GM12891 (cell line): ENCODE results near the gene HOXA3.

Experiments used
- DNase-seq: peaks from one replicate; pipeline ENCODE4 v3.0.0; 2011; ENCODE audit warnings: low spot score; ENCODE audit not compliant: insufficient read length
- FAIRE-seq: peaks from 2 replicates; lab custom pipeline; 2011; peaks lifted over from hg19 to GRCh38; lab: Jason Lieb, UNC
- PAX5 ChIP-seq: IDR thresholded peaks from 2 replicates; pipeline ENCODE4 v1.6.1; 2011; ENCODE audit warnings: low read length, moderate library complexity, mild to moderate bottlenecking; ENCODE audit not compliant: insufficient read depth, severe bottlenecking
- POLR2A ChIP-seq: IDR thresholded peaks from 2 replicates; pipeline ENCODE4 v1.6.1; 2011; ENCODE audit warnings: low read depth, low read length, control low read depth
- POLR2AphosphoS5 ChIP-seq: IDR thresholded peaks from 2 replicates; pipeline ENCODE4 v1.6.1; 2011; ENCODE audit warnings: low read depth, low read length, control low read depth
- POU2F2 ChIP-seq: IDR thresholded peaks from 2 replicates; pipeline ENCODE4 v1.6.1; 2011; ENCODE audit warnings: low read depth, mild to moderate bottlenecking, control low read depth, low read length, moderate library complexity
- SPI1 ChIP-seq: IDR thresholded peaks from 2 replicates; pipeline ENCODE4 v1.6.1; 2011; ENCODE audit warnings: low read depth, low read length, control low read depth
- TAF1 ChIP-seq: IDR thresholded peaks from 2 replicates; pipeline ENCODE4 v1.6.1; 2011; ENCODE audit warnings: low read depth, low read length, control low read depth

Gene HOXA3

DNA sequence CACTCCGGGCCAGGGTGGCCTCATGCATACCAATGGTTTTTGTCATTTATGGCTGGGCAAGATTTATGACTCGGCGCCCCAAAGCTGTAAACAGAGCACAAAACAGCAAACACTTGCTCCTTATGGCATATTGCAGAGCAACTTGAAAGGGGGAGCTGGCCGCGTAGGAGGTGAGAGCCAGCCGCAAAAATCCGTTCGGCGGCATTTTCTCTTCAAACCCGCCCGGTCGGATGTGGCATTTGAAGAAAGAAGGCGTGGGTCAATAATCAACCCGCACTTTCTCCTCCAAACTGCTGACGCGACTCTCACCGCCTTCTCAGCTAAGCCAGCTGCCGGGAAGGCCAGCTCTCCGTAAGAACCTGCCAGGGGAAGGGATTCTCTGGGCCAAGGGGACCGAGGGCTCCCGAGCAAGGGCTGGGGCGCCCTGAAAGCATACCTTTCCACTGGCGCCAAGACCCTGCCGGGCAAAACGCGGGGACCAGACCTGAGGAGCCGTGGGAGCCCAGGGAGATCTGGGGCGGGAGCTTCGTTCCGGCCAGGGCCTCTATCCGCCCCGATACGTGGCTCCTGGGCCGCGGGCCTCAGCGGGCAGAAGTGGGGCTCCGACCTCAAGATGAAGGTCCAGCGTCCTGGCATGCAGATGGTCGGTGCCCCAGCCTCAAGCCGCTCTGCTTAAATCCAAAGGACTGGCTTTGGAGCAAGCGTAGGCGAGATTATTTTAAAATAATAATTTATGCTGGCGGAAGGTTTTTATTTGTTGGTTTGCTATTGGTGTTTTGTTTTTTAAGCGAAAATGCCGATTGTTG is 37.0 kb downstream of the HOXA3 start:
- TF ChIP-seq POU2F2, result no peak
- DNase-seq (no peak), FAIRE-seq (no peak)

GRCh38 chr7:27114881-27115220 is 37.5 kb downstream of the HOXA3 start:
- FAIRE-seq (no peak), DNase-seq (no peak)
- TF ChIP-seq SPI1 (no peak), TAF1 (no peak)

DNA sequence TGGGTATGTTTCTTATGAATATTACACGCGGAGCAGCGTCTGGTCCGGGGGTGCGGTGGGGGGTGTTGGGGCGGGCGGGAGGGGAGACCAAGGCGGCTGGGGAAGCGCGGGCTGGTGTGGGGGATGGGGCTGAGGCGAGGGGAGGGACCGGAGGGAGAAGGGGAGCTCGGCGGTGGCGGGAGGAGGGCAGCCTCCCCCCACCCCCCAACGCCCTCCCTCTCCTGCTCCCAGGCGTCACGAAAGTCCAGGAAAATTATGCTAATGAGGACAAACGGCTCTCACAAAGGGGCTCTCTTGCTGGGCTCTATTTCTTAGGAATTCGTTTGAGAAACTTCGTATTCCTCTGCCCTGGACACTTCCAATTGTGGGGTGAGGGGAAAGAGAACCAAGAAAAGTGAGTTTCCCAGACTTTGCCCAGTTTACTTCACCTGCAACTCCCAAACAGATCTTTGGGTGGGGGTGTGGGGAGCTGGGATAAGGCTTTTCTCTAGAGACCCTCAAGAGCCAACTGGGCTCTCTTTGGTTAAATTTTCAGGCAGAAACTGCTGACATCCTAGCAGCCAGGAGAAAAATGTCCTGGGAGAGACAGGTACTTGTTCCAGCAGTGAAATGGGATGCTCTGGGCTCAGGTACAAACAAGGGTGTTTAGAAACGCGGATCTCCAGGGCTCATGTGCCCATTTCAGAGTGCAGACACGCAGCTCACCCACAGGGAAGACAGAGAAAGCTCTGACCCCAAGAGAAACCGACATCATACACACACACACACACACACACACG is 38.2 kb downstream of the HOXA3 start:
- no peak for FAIRE-seq
- DNase-seq, result no peak
- TF ChIP-seq POLR2A (no peak), POU2F2 (no peak), SPI1 (no peak), PAX5 (no peak), TAF1 (no peak), POLR2AphosphoS5 (no peak)

DNA sequence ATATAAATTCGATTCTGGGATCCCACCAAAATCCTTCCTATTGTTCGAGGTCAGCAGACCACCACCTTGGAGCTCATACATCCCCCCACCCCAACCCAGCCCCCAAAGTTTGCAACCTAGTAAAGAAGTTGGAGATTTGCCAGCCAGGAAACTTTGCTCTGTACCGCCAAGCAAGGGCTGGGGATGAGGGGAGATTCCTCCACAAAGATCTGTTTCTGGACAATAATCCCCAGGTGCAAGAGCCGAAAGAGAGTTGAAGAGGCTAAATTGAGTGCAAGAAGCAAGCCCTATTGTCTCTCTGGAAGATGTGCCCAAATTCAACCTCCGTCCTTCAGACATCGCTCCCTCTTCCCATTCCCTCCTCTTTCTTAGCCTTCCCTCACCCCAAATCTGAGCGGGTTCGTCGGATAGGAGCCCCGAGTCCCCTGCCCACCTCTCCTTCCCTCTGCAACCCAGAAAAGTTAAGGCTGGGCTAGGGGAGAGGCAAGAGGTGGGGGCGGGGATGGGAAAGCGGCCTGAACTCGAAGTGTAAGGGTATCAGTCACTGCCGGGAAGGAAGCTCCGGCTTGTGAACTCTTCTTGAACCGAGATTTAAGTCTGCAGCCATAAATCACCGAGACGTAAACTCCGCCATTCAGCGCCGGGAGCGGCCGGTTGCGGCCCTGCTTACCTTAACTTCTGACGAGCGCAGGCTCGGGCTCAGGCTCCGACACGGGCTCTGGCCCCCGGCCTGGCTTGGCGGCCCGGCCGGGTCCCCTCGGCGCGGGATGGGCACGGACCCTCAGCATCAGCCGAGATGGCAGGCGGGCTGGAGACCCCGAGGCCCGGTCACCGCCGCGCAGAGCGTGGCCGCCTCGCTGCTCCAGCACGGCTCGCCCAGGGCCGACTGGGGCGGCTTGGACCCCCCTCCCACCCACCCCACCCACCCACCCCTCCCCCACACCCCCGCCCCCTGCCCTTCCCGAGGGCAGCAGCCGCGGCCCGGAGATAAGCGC is 39.1 kb downstream of the HOXA3 start:
- FAIRE-seq (no peak), DNase-seq (no peak)
- no peak for TF ChIP-seq POU2F2
- no peak for TF ChIP-seq SPI1
- TF ChIP-seq PAX5, result no peak
- no peak for TF ChIP-seq POLR2A
- TF ChIP-seq POLR2AphosphoS5, result no peak
- no peak for TF ChIP-seq TAF1

- DNase-seq, result no peak
- FAIRE-seq, result no peak
- TF ChIP-seq SPI1 (no peak), POU2F2 (no peak)
Observed at GRCh38 chr7:27112361-27112760, 40.0 kb downstream of the HOXA3 start.

GRCh38 chr7:27111751-27112277 is 40.6 kb downstream of the HOXA3 start:
- no peak for TF ChIP-seq POLR2AphosphoS5
- no peak for TF ChIP-seq POLR2A
- TF ChIP-seq PAX5, result no peak
- no peak for TF ChIP-seq SPI1
- no peak for TF ChIP-seq TAF1
- TF ChIP-seq POU2F2, result no peak
- FAIRE-seq (no peak), DNase-seq (no peak)

GRCh38 chr7:27111042-27111750 is 41.2 kb downstream of the HOXA3 start:
- DNase-seq (no peak), FAIRE-seq (no peak)
- TF ChIP-seq POLR2AphosphoS5, result no peak
- TF ChIP-seq SPI1, result no peak
- TF ChIP-seq POU2F2, result no peak
- TF ChIP-seq PAX5, result no peak
- TF ChIP-seq POLR2A, result no peak
- TF ChIP-seq TAF1, result no peak

DNA sequence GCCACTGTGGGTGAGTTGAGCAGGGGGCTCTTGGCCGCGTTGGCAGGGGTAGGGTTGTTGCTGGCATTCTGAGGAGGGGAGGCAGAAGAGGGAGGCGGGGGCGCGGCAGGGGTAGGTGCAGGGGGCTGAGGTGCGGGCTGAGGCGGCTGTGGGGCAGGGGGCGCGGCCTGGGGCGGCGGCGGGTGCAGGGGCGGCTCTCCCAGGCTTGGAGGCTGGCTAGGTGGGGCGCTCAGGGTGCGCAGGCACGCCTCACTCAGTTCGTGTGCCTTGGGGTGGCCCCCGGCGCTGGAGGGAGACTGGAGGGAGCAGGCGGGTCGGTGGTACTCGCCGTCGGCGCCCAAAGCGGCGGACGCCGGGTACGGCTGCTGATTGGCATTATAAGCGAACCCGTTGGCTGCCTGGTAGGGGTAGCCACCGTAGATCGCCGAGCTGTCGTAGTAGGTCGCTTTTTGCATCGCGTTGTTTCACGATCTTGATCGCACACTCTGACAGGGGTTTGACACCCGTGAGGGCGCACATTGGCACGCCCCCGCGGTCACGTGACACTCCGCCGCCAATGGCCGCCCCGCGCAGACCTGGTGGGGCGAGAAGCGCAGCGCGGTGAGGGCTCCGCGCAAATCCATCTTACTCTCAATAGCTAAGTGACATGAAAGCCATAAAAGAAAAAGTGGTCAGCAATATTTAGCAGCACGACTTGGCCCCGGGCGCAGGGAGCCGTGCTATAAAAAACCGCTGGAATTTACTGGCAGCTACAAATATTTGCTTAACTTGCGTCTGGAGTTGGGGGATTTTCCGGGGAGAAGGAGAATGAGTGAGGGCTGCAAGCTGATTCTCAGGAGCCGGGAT is 42.0 kb downstream of the HOXA3 start:
- TF ChIP-seq TAF1 (no peak), POLR2AphosphoS5 (no peak), PAX5 (no peak), SPI1 (no peak), POLR2A (no peak), POU2F2 (no peak)
- FAIRE-seq (no peak), DNase-seq (no peak)
